ENCODE measurements around the gene NOTCH1. TPM values are rescaled to one million over a fixed set of nuclear protein-coding genes. Genes with fewer than 3 reads are reported as not detected.

The NOTCH1 gene
- total RNA-seq, 1 experiment from 2014 or later: 95.6 TPM

DNA sequence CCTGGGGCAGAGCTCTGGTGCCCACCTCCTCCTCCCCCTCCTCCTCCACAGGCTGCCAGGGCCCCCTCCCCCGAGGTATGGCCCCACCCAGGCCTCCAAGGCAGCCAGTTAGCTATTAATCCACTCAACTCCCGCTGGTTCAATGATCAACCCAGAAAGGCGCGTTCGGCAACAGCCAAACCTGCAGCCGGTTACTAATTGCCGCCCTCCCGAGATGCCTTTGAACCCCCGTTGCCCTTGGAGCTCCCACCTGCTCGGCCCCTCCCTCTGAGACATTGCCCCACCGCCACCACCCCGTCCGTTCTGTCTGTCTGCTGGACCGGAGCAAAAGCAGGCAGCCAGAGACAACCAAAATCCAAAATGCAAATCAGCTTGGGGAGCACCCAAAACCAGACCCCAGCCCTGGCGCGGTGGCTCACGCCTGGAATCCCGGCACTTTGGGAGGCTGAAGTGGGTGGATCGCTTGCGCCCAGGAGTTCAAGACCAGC is 25.8 kb downstream of the NOTCH1 start (continued):
- TF ChIP-seq, protein P1, sequence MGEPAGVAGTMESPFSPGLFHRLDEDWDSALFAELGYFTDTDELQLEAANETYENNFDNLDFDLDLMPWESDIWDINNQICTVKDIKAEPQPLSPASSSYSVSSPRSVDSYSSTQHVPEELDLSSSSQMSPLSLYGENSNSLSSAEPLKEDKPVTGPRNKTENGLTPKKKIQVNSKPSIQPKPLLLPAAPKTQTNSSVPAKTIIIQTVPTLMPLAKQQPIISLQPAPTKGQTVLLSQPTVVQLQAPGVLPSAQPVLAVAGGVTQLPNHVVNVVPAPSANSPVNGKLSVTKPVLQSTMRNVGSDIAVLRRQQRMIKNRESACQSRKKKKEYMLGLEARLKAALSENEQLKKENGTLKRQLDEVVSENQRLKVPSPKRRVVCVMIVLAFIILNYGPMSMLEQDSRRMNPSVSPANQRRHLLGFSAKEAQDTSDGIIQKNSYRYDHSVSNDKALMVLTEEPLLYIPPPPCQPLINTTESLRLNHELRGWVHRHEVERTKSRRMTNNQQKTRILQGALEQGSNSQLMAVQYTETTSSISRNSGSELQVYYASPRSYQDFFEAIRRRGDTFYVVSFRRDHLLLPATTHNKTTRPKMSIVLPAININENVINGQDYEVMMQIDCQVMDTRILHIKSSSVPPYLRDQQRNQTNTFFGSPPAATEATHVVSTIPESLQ (CRISPR knock-in tag; IDR thresholded peaks at IDR 0.05): no peak
- no peak for TF ChIP-seq ZNF423 (CRISPR knock-in tag; IDR thresholded peaks at IDR 0.05)
- no peak for TF ChIP-seq KAT7 (CRISPR knock-in tag; IDR thresholded peaks at IDR 0.05; ENCODE audit: borderline replicate concordance)
- TF ChIP-seq, protein P2, sequence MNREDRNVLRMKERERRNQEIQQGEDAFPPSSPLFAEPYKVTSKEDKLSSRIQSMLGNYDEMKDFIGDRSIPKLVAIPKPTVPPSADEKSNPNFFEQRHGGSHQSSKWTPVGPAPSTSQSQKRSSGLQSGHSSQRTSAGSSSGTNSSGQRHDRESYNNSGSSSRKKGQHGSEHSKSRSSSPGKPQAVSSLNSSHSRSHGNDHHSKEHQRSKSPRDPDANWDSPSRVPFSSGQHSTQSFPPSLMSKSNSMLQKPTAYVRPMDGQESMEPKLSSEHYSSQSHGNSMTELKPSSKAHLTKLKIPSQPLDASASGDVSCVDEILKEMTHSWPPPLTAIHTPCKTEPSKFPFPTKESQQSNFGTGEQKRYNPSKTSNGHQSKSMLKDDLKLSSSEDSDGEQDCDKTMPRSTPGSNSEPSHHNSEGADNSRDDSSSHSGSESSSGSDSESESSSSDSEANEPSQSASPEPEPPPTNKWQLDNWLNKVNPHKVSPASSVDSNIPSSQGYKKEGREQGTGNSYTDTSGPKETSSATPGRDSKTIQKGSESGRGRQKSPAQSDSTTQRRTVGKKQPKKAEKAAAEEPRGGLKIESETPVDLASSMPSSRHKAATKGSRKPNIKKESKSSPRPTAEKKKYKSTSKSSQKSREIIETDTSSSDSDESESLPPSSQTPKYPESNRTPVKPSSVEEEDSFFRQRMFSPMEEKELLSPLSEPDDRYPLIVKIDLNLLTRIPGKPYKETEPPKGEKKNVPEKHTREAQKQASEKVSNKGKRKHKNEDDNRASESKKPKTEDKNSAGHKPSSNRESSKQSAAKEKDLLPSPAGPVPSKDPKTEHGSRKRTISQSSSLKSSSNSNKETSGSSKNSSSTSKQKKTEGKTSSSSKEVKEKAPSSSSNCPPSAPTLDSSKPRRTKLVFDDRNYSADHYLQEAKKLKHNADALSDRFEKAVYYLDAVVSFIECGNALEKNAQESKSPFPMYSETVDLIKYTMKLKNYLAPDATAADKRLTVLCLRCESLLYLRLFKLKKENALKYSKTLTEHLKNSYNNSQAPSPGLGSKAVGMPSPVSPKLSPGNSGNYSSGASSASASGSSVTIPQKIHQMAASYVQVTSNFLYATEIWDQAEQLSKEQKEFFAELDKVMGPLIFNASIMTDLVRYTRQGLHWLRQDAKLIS (CRISPR knock-in tag; IDR thresholded peaks at IDR 0.05; ENCODE audit: borderline replicate concordance): no peak
- TF ChIP-seq, protein P3, sequence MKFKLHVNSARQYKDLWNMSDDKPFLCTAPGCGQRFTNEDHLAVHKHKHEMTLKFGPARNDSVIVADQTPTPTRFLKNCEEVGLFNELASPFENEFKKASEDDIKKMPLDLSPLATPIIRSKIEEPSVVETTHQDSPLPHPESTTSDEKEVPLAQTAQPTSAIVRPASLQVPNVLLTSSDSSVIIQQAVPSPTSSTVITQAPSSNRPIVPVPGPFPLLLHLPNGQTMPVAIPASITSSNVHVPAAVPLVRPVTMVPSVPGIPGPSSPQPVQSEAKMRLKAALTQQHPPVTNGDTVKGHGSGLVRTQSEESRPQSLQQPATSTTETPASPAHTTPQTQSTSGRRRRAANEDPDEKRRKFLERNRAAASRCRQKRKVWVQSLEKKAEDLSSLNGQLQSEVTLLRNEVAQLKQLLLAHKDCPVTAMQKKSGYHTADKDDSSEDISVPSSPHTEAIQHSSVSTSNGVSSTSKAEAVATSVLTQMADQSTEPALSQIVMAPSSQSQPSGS (CRISPR knock-in tag; IDR thresholded peaks at IDR 0.05; ENCODE audit: borderline replicate concordance, low read depth): no peak
- TF ChIP-seq, protein P4, sequence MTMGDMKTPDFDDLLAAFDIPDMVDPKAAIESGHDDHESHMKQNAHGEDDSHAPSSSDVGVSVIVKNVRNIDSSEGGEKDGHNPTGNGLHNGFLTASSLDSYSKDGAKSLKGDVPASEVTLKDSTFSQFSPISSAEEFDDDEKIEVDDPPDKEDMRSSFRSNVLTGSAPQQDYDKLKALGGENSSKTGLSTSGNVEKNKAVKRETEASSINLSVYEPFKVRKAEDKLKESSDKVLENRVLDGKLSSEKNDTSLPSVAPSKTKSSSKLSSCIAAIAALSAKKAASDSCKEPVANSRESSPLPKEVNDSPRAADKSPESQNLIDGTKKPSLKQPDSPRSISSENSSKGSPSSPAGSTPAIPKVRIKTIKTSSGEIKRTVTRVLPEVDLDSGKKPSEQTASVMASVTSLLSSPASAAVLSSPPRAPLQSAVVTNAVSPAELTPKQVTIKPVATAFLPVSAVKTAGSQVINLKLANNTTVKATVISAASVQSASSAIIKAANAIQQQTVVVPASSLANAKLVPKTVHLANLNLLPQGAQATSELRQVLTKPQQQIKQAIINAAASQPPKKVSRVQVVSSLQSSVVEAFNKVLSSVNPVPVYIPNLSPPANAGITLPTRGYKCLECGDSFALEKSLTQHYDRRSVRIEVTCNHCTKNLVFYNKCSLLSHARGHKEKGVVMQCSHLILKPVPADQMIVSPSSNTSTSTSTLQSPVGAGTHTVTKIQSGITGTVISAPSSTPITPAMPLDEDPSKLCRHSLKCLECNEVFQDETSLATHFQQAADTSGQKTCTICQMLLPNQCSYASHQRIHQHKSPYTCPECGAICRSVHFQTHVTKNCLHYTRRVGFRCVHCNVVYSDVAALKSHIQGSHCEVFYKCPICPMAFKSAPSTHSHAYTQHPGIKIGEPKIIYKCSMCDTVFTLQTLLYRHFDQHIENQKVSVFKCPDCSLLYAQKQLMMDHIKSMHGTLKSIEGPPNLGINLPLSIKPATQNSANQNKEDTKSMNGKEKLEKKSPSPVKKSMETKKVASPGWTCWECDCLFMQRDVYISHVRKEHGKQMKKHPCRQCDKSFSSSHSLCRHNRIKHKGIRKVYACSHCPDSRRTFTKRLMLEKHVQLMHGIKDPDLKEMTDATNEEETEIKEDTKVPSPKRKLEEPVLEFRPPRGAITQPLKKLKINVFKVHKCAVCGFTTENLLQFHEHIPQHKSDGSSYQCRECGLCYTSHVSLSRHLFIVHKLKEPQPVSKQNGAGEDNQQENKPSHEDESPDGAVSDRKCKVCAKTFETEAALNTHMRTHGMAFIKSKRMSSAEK (CRISPR knock-in tag; IDR thresholded peaks at IDR 0.05; ENCODE audit: borderline replicate concordance): no peak
- no peak for TF ChIP-seq CBFB (CRISPR knock-in tag; IDR thresholded peaks at IDR 0.05; ENCODE audit: low read depth)
- TF ChIP-seq GABPB1 (CRISPR knock-in tag; IDR thresholded peaks at IDR 0.05): no peak
- no peak for TF ChIP-seq ZBTB21 (CRISPR knock-in tag; IDR thresholded peaks at IDR 0.05; ENCODE audit: borderline replicate concordance)
- TF ChIP-seq, protein P5, sequence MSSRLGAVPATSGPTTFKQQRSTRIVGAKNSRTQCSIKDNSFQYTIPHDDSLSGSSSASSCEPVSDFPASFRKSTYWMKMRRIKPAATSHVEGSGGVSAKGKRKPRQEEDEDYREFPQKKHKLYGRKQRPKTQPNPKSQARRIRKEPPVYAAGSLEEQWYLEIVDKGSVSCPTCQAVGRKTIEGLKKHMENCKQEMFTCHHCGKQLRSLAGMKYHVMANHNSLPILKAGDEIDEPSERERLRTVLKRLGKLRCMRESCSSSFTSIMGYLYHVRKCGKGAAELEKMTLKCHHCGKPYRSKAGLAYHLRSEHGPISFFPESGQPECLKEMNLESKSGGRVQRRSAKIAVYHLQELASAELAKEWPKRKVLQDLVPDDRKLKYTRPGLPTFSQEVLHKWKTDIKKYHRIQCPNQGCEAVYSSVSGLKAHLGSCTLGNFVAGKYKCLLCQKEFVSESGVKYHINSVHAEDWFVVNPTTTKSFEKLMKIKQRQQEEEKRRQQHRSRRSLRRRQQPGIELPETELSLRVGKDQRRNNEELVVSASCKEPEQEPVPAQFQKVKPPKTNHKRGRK (CRISPR knock-in tag; IDR thresholded peaks at IDR 0.05; ENCODE audit: borderline replicate concordance): no peak
- no peak for TF ChIP-seq ZNF121 (CRISPR knock-in tag; IDR thresholded peaks at IDR 0.05)
- no peak for TF ChIP-seq FOXK1 (CRISPR knock-in tag; IDR thresholded peaks at IDR 0.05)
- TF ChIP-seq, protein P6, sequence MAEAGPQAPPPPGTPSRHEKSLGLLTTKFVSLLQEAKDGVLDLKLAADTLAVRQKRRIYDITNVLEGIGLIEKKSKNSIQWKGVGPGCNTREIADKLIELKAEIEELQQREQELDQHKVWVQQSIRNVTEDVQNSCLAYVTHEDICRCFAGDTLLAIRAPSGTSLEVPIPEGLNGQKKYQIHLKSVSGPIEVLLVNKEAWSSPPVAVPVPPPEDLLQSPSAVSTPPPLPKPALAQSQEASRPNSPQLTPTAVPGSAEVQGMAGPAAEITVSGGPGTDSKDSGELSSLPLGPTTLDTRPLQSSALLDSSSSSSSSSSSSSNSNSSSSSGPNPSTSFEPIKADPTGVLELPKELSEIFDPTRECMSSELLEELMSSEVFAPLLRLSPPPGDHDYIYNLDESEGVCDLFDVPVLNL (CRISPR knock-in tag; IDR thresholded peaks at IDR 0.05; ENCODE audit: borderline replicate concordance, low read depth): no peak

All from WTC11 (cell line).